PFSK-1 (cell line): ENCODE measurements around the gene CD80.

Experiments
- POLR2AphosphoS5 ChIP-seq: IDR thresholded peaks from 2 replicates; pipeline ENCODE4 v1.6.1; 2012; ENCODE audit warnings: low read depth, mild to moderate bottlenecking, control low read depth, low read length, moderate library complexity
- REST ChIP-seq, 2 experiments: IDR thresholded peaks; 2 replicates each; pipeline versions ENCODE4 v1.6.1 to v1.8.0; 2011 to 2012; ENCODE audit warnings: low read depth in 2 of 2, low read length in 2 of 2, control low read depth in 1 of 2, inconsistent platforms in 1 of 2, mild to moderate bottlenecking in 1 of 2, moderate library complexity in 1 of 2; ENCODE audit not compliant: insufficient read depth in 1 of 2
- TAF1 ChIP-seq: IDR thresholded peaks from 2 replicates; pipeline ENCODE4 v1.6.1; 2012; ENCODE audit warnings: low read length, control low read depth, borderline replicate concordance; ENCODE audit not compliant: insufficient read depth

GRCh38 chr3:119571688-119572087 lies 12.3 kb upstream of the CD80 start:
- TF ChIP-seq REST (IDR thresholded peaks at IDR 0.05; ENCODE audit: insufficient read depth in 1 of 2, low read depth in 2 of 2, low read length in 2 of 2) = no peak
- no peak for TF ChIP-seq POLR2AphosphoS5
- no peak for TF ChIP-seq TAF1
